ENCODE data around the gene GFY. TPM values are rescaled to one million over a fixed set of nuclear protein-coding genes. Genes with fewer than 3 reads are reported as not detected.

The GFY gene
- total RNA-seq (not detected), polyA plus RNA-seq (ENCODE audit: insufficient read depth, low read depth, low replicate concordance) (not detected)
- long read RNA-seq, donor 1 = 0 reads
- long read RNA-seq, donor 2 = 0 reads
- long read RNA-seq, donor 3 = 0 reads
- long read RNA-seq, donor 4 = 0 reads
- long read RNA-seq, donor 5 = 0 reads
- long read RNA-seq, donor 6 = 0 reads
- long read RNA-seq, donor 7 = 0 reads
- long read RNA-seq, donor 8 = 0 reads
- long read RNA-seq, donor 9 = 0 reads
- long read RNA-seq, donor 10 = 0 reads

GRCh38 chr19:49425178-49425577 is at the start of gene GFY:
GFY (plus strand) TSS chr19:49425388; CDS start chr19:49426431, 1,043 bp downstream.
- Histone ChIP-seq H3K9me3 (ENCODE audit: control insufficient read depth in 2 of 3, insufficient read depth in 1 of 3, low read length in 3 of 3) (no peaks in the 10 kb centered on the region), H3K4me1 (ENCODE audit: control insufficient read depth in 2 of 3, insufficient read depth in 2 of 3, low read depth in 1 of 3, low read length in 3 of 3) (peaks cover 0 to 5% (median 0%) of the 10 kb centered on the region in 3 donors), H3K27ac (ENCODE audit: low read depth in 2 of 2, low read length in 2 of 2) (no peak within 1 kb of the TSS), H3K4me3 (ENCODE audit: low read length in 3 of 3) (no peak within 1 kb of the TSS), H3K9ac (ENCODE audit: low read length in 3 of 3) (no peak within 1 kb of the TSS), H3K36me3 (ENCODE audit: control insufficient read depth in 2 of 3, insufficient read depth in 3 of 3, low read length in 3 of 3) (no peaks in the 10 kb centered on the region), H3K27me3 (ENCODE audit: control insufficient read depth, insufficient read depth, low read length) (peaks cover 66% of the 10 kb centered on the region)
- FAIRE-seq (no peak), DNase-seq (no peak)
- TF ChIP-seq CTCF (IDR thresholded peaks at IDR 0.05; ENCODE audit: borderline replicate concordance, extremely low read depth, insufficient read depth) = no peak
- intact Hi-C loops (cut with DNase I) = no loop called here

GRCh38 chr19:49378512-49378911 is 46.7 kb upstream of the GFY start:
- DNase-seq (no peak), FAIRE-seq (no peak)
- intact Hi-C loops (cut with DNase I) = no loop called here
- TF ChIP-seq CTCF (IDR thresholded peaks at IDR 0.05; ENCODE audit: borderline replicate concordance, extremely low read depth, insufficient read depth) = no peak
- Histone ChIP-seq H3K36me3 (ENCODE audit: control insufficient read depth in 2 of 3, insufficient read depth in 3 of 3, low read length in 3 of 3) (no peaks in the 10 kb centered on the region), H3K4me3 (ENCODE audit: low read length in 3 of 3) (no peak overlapping the region), H3K27me3 (ENCODE audit: control insufficient read depth, insufficient read depth, low read length) (no peaks in the 10 kb centered on the region), H3K9ac (ENCODE audit: low read length in 3 of 3) (no peak overlapping the region), H3K9me3 (ENCODE audit: control insufficient read depth in 2 of 3, insufficient read depth in 1 of 3, low read length in 3 of 3) (no peaks in the 10 kb centered on the region), H3K27ac (ENCODE audit: low read depth in 2 of 2, low read length in 2 of 2) (no peak overlapping the region), H3K4me1 (ENCODE audit: control insufficient read depth in 2 of 3, insufficient read depth in 2 of 3, low read depth in 1 of 3, low read length in 3 of 3) (no peaks in the 10 kb centered on the region)

- intact Hi-C loops (cut with DNase I) = no loop called here
- Histone ChIP-seq H3K9ac (ENCODE audit: low read length in 3 of 3) (no peak overlapping the region), H3K36me3 (ENCODE audit: control insufficient read depth in 2 of 3, insufficient read depth in 3 of 3, low read length in 3 of 3) (no peaks in the 10 kb centered on the region), H3K4me1 (ENCODE audit: control insufficient read depth in 2 of 3, insufficient read depth in 2 of 3, low read depth in 1 of 3, low read length in 3 of 3) (no peaks in the 10 kb centered on the region), H3K27me3 (ENCODE audit: control insufficient read depth, insufficient read depth, low read length) (no peaks in the 10 kb centered on the region), H3K27ac (ENCODE audit: low read depth in 2 of 2, low read length in 2 of 2) (no peak overlapping the region), H3K9me3 (ENCODE audit: control insufficient read depth in 2 of 3, insufficient read depth in 1 of 3, low read length in 3 of 3) (no peaks in the 10 kb centered on the region), H3K4me3 (ENCODE audit: low read length in 3 of 3) (no peak overlapping the region)
- FAIRE-seq (no peak), DNase-seq (no peak)
- no peak for TF ChIP-seq CTCF (IDR thresholded peaks at IDR 0.05; ENCODE audit: borderline replicate concordance, extremely low read depth, insufficient read depth)
Observed at GRCh38 chr19:49380391-49380790, 44.8 kb upstream of the GFY start.

GRCh38 chr19:49382639-49383038 is 42.5 kb upstream of the GFY start:
- no peak overlapping the region for H3K4me3 ChIP-seq (ENCODE audit: low read length in 3 of 3)
- H3K36me3 ChIP-seq (ENCODE audit: control insufficient read depth in 2 of 3, insufficient read depth in 3 of 3, low read length in 3 of 3) = no peaks in the 10 kb centered on the region
- H3K27me3 ChIP-seq (ENCODE audit: control insufficient read depth, insufficient read depth, low read length) = no peaks in the 10 kb centered on the region
- H3K9ac ChIP-seq (ENCODE audit: low read length in 3 of 3) = no peak overlapping the region
- no peak overlapping the region for H3K27ac ChIP-seq (ENCODE audit: low read depth in 2 of 2, low read length in 2 of 2)
- H3K9me3 ChIP-seq (ENCODE audit: control insufficient read depth in 2 of 3, insufficient read depth in 1 of 3, low read length in 3 of 3) = no peaks in the 10 kb centered on the region
- FAIRE-seq = no peak
- DNase-seq = no peak
- intact Hi-C loops (cut with DNase I) = no loop called here
- TF ChIP-seq CTCF (IDR thresholded peaks at IDR 0.05; ENCODE audit: borderline replicate concordance, extremely low read depth, insufficient read depth) = no peak
- H3K4me1 ChIP-seq (ENCODE audit: control insufficient read depth in 2 of 3, insufficient read depth in 2 of 3, low read depth in 1 of 3, low read length in 3 of 3) = no peaks in the 10 kb centered on the region

All from kidney (tissue), 22 donors.